GM21360 (cell line): ENCODE measurements around the gene HSPB8.

Experiments
- ATAC-seq: cut with Tn5 transposase; IDR thresholded peaks from one replicate; pipeline ENCODE4 v1.9.1; 2021; ENCODE audit warnings: mild to moderate bottlenecking, moderate library complexity; ENCODE audit not compliant: unreplicated experiment

HSPB8 gene

GRCh38 chr12:119169150-119169549 is 9.6 kb upstream of the HSPB8 start:
- no peak for ATAC-seq

- ATAC-seq, result no peak
Measured at GRCh38 chr12:119171291-119171690, 7.4 kb upstream of the HSPB8 start.

- no peak for ATAC-seq
Measured at GRCh38 chr12:119171691-119172425, 6.9 kb upstream of the HSPB8 start.

- ATAC-seq, result no peak
Measured at GRCh38 chr12:119175081-119175480, 3.6 kb upstream of the HSPB8 start.

- ATAC-seq, result no peak
Measured at GRCh38 chr12:119176267-119177055, 2.3 kb upstream of the HSPB8 start.

- ATAC-seq, result no peak
Measured at GRCh38 chr12:119177056-119177325, 1.7 kb upstream of the HSPB8 start.

GRCh38 chr12:119177724-119178380 is 879 bp upstream of the HSPB8 start:
- ATAC-seq, result no peak

GRCh38 chr12:119179335-119180021 is 747 bp downstream of the HSPB8 start:
- ATAC-seq, result no peak

- ATAC-seq, result no peak
Measured at GRCh38 chr12:119180380-119181040, 1.8 kb downstream of the HSPB8 start.

GRCh38 chr12:119181202-119181601 is 2.5 kb downstream of the HSPB8 start:
- ATAC-seq, result no peak

- ATAC-seq, result no peak
Measured at GRCh38 chr12:119181944-119182343, 3.2 kb downstream of the HSPB8 start.

- ATAC-seq, result no peak
Measured at GRCh38 chr12:119182701-119183493, 4.2 kb downstream of the HSPB8 start.

GRCh38 chr12:119183942-119184695 is 5.4 kb downstream of the HSPB8 start:
- ATAC-seq, result no peak

GRCh38 chr12:119195256-119195655 is 16.5 kb downstream of the HSPB8 start:
- ATAC-seq, result no peak

- no peak for ATAC-seq
Measured at GRCh38 chr12:119198440-119198839, 19.7 kb downstream of the HSPB8 start.

- no peak for ATAC-seq
Measured at GRCh38 chr12:119200601-119201000, 21.9 kb downstream of the HSPB8 start.

- ATAC-seq, result no peak
Measured at GRCh38 chr12:119201789-119202543, 23.2 kb downstream of the HSPB8 start.

GRCh38 chr12:119202544-119202943 is 23.8 kb downstream of the HSPB8 start:
- ATAC-seq, result no peak

- ATAC-seq, result no peak
Measured at GRCh38 chr12:119204131-119204530, 25.4 kb downstream of the HSPB8 start.
